Hematopoietic multipotent progenitor cell treated with erythropoietin and hydrocortisone succinate and interleukin-3 and kit ligand, for 4 days (in vitro differentiated cells): ENCODE data around the gene CDC5L.

Experiments used
- DNase-seq: peaks from one replicate; pipeline ENCODE4 v3.0.0-alpha.2; 2015

The CDC5L gene

GRCh38 chr6:44476849-44477248 lies 89.3 kb downstream of the CDC5L start:
- DNase-seq = no peak

- peak; percentile 53 for DNase-seq
Measured at GRCh38 chr6:44477293-44477894, 89.9 kb downstream of the CDC5L start.

- peak; percentile 52 for DNase-seq
Measured at GRCh38 chr6:44478158-44478557, 90.7 kb downstream of the CDC5L start.

GRCh38 chr6:44478591-44479254 lies 91.2 kb downstream of the CDC5L start:
- DNase-seq = no peak

GRCh38 chr6:44480097-44480541 lies 92.6 kb downstream of the CDC5L start:
- DNase-seq = no peak

GRCh38 chr6:44481056-44481455 lies 93.5 kb downstream of the CDC5L start:
- DNase-seq = no peak

GRCh38 chr6:44481760-44482159 lies 94.3 kb downstream of the CDC5L start:
- no peak for DNase-seq

GRCh38 chr6:44485601-44486401 lies 98.3 kb downstream of the CDC5L start:
- DNase-seq = no peak

- no peak for DNase-seq
Measured at GRCh38 chr6:44487002-44487401, 99.5 kb downstream of the CDC5L start.

GRCh38 chr6:44487586-44487985 lies 100.1 kb downstream of the CDC5L start:
- no peak for DNase-seq

GRCh38 chr6:44489910-44490604 lies 102.6 kb downstream of the CDC5L start:
- DNase-seq = no peak

- DNase-seq = no peak
Measured at GRCh38 chr6:44493132-44493531, 105.6 kb downstream of the CDC5L start.

GRCh38 chr6:44493593-44493992 lies 106.1 kb downstream of the CDC5L start:
- DNase-seq = no peak

GRCh38 chr6:44494011-44494501 lies 106.5 kb downstream of the CDC5L start:
- peak; percentile 35 for DNase-seq

- no peak for DNase-seq
Measured at GRCh38 chr6:44495036-44495901, 107.8 kb downstream of the CDC5L start.

- DNase-seq = no peak
Measured at GRCh38 chr6:44496665-44497369, 109.3 kb downstream of the CDC5L start.

- DNase-seq = no peak
Measured at GRCh38 chr6:44497807-44498206, 110.3 kb downstream of the CDC5L start.

- DNase-seq = no peak
Measured at GRCh38 chr6:44498436-44498835, 110.9 kb downstream of the CDC5L start.

GRCh38 chr6:44499609-44500008 lies 112.1 kb downstream of the CDC5L start:
- no peak for DNase-seq
